ENCODE data around the gene NBPF11. TPM values are rescaled to one million over a fixed set of nuclear protein-coding genes. Genes with fewer than 3 reads are reported as not detected.
"Not testable (repeated sequence)": the region's sequence is repeated elsewhere in the genome, so short reads cannot be mapped to it uniquely, and the experiment has no call there.

The NBPF11 gene
- total RNA-seq, 4 donors from 2014 or later = 11.4 to 17.6 (median 14.1) TPM

DNA sequence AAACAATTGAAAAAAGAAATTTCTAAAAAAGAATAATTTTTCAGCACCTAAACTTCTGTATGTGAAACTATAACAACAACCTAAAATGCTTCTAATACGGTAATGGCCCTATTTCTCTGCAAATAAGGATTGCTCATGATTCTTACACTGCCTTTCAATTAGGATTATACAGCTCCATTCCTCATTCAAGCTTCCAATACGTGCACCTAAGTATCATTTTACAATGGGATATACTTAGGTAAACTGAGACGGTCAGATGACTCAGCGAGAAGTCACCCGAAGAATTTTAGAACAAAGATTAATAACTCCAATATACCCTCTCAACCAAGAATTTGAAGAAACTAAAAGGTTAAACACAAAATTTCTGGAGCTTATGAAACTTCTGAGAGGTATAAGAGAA, 83.9 kb downstream of the NBPF11 start:
- DNase-seq; H3K27ac ChIP-seq; intact Hi-C loops (cut with DNase I); H3K9me3 ChIP-seq; H3K36me3 ChIP-seq; H3K4me3 ChIP-seq (replicated peaks in 1 of 3); H3K4me1 ChIP-seq; H3K27me3 ChIP-seq: not testable (repeated sequence)
- WGBS, 2 donors = 80% methylated on average over 1 of the region's 5 CpGs; no CpG with 5 or more reads in 1 of the 2 donors

DNA sequence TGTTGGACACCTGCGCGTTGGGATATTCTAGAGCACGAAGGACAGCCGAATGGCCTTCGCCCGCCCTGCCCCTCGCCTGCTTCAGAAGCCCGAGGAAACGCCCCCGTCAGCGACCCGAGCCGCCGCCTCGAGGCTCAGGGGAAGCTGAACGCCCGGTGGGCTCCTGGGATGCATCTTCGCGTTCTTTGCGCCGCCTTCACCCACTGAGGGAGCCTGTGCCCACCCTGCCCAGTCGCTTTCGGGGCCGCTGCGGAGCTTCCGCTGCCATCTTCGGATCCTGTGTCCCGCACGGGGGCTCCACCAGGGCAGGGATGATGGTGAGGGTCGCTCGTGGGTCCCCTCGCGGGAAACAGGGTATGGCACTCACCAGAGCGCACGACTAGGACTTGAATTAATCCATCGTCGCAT, 91.8 kb downstream of the NBPF11 start:
- DNase-seq; H3K27me3 ChIP-seq; H3K36me3 ChIP-seq; H3K27ac ChIP-seq; H3K9me3 ChIP-seq; H3K4me1 ChIP-seq; intact Hi-C loops (cut with DNase I): not testable (repeated sequence)
- 1% methylated on average over 19 of the region's 37 CpGs; no CpG with 5 or more reads in 1 of the 2 donors for WGBS, 2 donors
- H3K4me3 ChIP-seq (replicated peaks in 1 of 3) = peak overlapping the region in 1 of 3 donors; percentile 23

DNA sequence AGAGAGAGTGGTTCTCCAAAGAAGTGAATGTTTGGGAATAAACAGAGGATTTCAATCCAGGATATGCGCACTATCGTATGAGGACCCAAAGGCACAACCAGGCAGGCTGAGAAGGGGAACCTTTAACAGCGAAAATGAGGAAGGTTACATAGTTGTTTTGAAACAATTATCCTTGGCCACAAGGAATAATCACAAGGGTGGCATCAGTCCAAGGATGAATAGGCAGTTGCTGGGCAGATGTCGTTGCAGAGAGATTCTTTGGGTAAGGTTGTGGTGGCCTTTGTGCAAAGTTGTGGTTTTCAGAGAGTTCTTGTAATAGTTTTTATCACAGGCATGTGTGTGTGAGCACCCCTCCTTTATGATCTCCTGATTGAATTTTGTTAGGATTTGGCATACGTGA, 94.7 kb downstream of the NBPF11 start:
- H3K27me3 ChIP-seq; H3K27ac ChIP-seq; intact Hi-C loops (cut with DNase I); H3K36me3 ChIP-seq; H3K4me1 ChIP-seq; H3K9me3 ChIP-seq; H3K4me3 ChIP-seq (replicated peaks in 1 of 3); DNase-seq: not testable (repeated sequence)
- WGBS, 2 donors = 62 to 92% methylated on average over 4 to 5 of the region's 5 CpGs

Small RNA genes within 50 kb of the gene (small RNA-seq; reads per million reads assigned to genes)
- gene RNA5SP57 = not detected

Other genes with a start within 250 kb of the NBPF11 start
- gene GJA8, start 249.5 kb downstream of the NBPF11 start, total RNA-seq = not detected
- gene GPR89B, start 223.9 kb downstream of the NBPF11 start, total RNA-seq = 10 to 100 TPM; 14.8 to 21.9 (median 16.0) TPM